GM21381 (cell line): Measurements from ENCODE around the gene VPS33B.

Experiments
- ATAC-seq: cut with Tn5 transposase; IDR thresholded peaks from one replicate; pipeline ENCODE4 v1.9.1; 2021; ENCODE audit warnings: mild to moderate bottlenecking, moderate library complexity; ENCODE audit not compliant: unreplicated experiment

The VPS33B gene

DNA sequence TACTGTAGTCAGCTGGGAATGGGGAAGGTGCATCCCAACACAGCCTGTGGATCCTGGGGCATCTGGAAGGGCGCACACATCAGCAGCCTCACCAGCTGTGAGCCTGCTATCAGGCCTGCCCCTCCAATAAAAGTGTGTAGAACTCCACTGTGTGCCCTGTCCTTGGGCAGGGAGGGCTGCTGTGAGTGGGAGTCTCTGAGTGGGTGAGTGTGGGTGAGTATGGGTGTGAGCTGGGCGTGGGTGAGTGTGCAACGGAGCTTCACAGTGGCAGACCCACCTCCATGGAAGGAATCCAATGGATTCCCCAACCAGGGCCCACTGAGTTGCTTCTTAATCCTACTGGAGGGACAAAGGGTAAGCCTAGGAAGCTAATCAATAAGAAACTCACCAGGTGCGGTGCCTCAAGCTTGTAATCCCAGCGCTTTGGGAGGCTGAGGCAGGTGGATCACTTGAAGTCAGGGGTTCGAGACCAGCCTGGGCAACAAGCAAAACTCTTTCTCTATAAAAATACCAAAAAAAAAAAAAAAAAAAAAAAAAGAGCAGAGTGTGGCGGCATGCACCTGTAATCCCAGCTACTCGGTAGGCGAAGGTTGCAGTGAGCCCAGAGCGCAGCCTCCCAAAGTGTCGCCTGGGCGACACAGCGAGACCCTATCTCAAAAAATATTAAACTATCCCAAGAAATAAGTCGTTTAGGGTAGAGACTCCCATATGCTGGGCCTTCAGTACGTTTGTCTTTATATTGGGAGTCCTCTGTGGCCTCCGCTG, 68.3 kb downstream of the VPS33B start:
- no peak for ATAC-seq

- ATAC-seq: no peak
These were observed 69.3 kb downstream of the VPS33B start for GRCh38 chr15:90952901-90953677.

DNA sequence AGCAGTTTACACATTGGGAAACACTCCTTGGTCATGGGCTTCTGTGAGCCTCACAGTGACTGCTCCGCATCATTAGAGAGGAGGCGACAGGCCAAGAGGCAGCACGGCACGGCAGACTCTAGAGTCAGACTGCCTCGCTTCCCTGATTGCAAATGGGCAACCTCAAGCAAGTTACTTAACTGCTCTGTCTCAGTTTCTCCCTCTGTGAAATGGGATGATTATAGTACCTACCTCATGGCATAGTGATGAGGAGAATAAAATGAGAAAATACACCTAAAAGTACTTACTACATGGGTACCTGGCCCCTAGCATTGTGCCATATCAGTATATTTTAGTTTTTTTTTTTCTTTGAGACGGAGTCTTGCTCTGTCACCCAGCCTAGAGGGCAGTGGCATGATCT, 71.7 kb downstream of the VPS33B start:
- no peak for ATAC-seq

GRCh38 chr15:90949979-90950675, 72.3 kb downstream of the VPS33B start:
- no peak for ATAC-seq
